WTC11 (cell line): ENCODE results near the gene PPP6R3. TPM values are rescaled to one million over a fixed set of nuclear protein-coding genes. Genes with fewer than 3 reads are reported as not detected.

Experiments used
- ATAC-seq: fragments of 200-7000 bp; cut with Tn5 transposase; 2 replicates; pipeline ENCODE4 v1.10.0; 2021; ENCODE audit warnings: mild to moderate bottlenecking, moderate library complexity
- CTCF ChIA-PET: fragments of 300-600 bp; sonication (Branson Sonifier 250); formaldehyde crosslinking; loops from one replicate; lab custom pipeline; 2021; ENCODE audit warnings: antibody characterized with exemption; lab: Charles Lee
- POLR2A ChIA-PET: fragments of 350-600 bp; sonication (Branson Sonifier 250); formaldehyde crosslinking; loops from one replicate; lab custom pipeline; 2021; ENCODE audit warnings: antibody characterized with exemption; lab: Charles Lee
- DNase-seq: peaks from one replicate; pipeline ENCODE4 v3.0.0; 2021; ENCODE audit warnings: low spot score
- H3K27ac Mint-ChIP-seq: 2 replicates; pipeline ENCODE4 v1.8.0; 2021; ENCODE audit warnings: mixed read lengths
- H3K27me3 Mint-ChIP-seq: 2 replicates; pipeline ENCODE4 v1.8.0; 2021; ENCODE audit warnings: low read depth, mild to moderate bottlenecking, moderate library complexity, mixed read lengths
- H3K36me3 Mint-ChIP-seq: 2 replicates; pipeline ENCODE4 v1.8.0; 2021; ENCODE audit warnings: mixed read lengths
- H3K4me1 Mint-ChIP-seq: 2 replicates; pipeline ENCODE4 v1.8.0; 2022; ENCODE audit warnings: mixed read lengths
- H3K4me3 Mint-ChIP-seq: 2 replicates; pipeline ENCODE4 v1.8.0; 2021; ENCODE audit warnings: mild to moderate bottlenecking, moderate library complexity, mixed read lengths
- H3K9me3 Mint-ChIP-seq: 2 replicates; pipeline ENCODE4 v1.8.0; 2021; ENCODE audit warnings: mixed read lengths
- ATF1 ChIP-seq: sonication (generic); formaldehyde crosslinking; IDR thresholded peaks from 2 replicates; pipeline ENCODE4 v1.8.1; 2023; ENCODE audit warnings: mild to moderate bottlenecking, moderate library complexity, missing genetic modification reagents
- ESRRA ChIP-seq: sonication (generic); formaldehyde crosslinking; IDR thresholded peaks from 2 replicates; pipeline ENCODE4 v1.8.1; 2022; ENCODE audit warnings: mild to moderate bottlenecking, missing genetic modification reagents, borderline replicate concordance
- ETV6 ChIP-seq: sonication (generic); formaldehyde crosslinking; IDR thresholded peaks from 2 replicates; pipeline ENCODE4 v1.8.1; 2022; ENCODE audit warnings: mild to moderate bottlenecking, missing genetic modification reagents
- MXD4 ChIP-seq: fragments of 250-450 bp; sonication (Bioruptor Pico); IDR thresholded peaks from 2 replicates; pipeline ENCODE4 v1.8.0; 2021; ENCODE audit warnings: mild to moderate bottlenecking, moderate library complexity, borderline replicate concordance
- NR1H2 ChIP-seq: sonication (generic); formaldehyde crosslinking; IDR thresholded peaks from 2 replicates; pipeline ENCODE4 v1.9.0; 2021; ENCODE audit warnings: mild to moderate bottlenecking, moderate library complexity, missing genetic modification reagents
- SMAD4 ChIP-seq: sonication (generic); formaldehyde crosslinking; IDR thresholded peaks from 2 replicates; pipeline ENCODE4 v1.8.0; 2022; ENCODE audit warnings: mild to moderate bottlenecking, missing genetic modification reagents
- ZNF138 ChIP-seq: sonication (generic); formaldehyde crosslinking; conservative IDR thresholded peaks from 2 replicates; pipeline ENCODE4 v1.8.1; 2022; ENCODE audit warnings: mild to moderate bottlenecking, moderate library complexity, missing genetic modification reagents
- total RNA-seq: library from RNA; stranded (reverse); gene quantifications from 3 replicates; pipeline ENCODE4 v1.2.3, GENCODE V29; 2021
- TF ChIP-seq, protein P1 (sequence below): sonication (generic); formaldehyde crosslinking; IDR thresholded peaks from 2 replicates; pipeline ENCODE4 v1.8.1; 2022; ENCODE audit warnings: low read depth, missing genetic modification reagents, borderline replicate concordance
- TF ChIP-seq, protein P2 (sequence below): sonication (generic); formaldehyde crosslinking; IDR thresholded peaks from 2 replicates; pipeline ENCODE4 v1.8.1; 2023; ENCODE audit warnings: mild to moderate bottlenecking, missing genetic modification reagents, moderate library complexity
- TF ChIP-seq, protein P3 (sequence below): sonication (generic); formaldehyde crosslinking; IDR thresholded peaks from 2 replicates; pipeline ENCODE4 v1.8.0; 2023; ENCODE audit warnings: missing genetic modification reagents
- TF ChIP-seq, protein P4 (sequence below): fragments of 250-450 bp; sonication (Bioruptor Pico); IDR thresholded peaks from 2 replicates; pipeline ENCODE4 v1.9.0; 2021; ENCODE audit warnings: mild to moderate bottlenecking
- TF ChIP-seq, protein P5 (sequence below): fragments of 250-450 bp; sonication (Bioruptor Pico); IDR thresholded peaks from 2 replicates; pipeline ENCODE4 v1.9.0; 2021; ENCODE audit warnings: mild to moderate bottlenecking, borderline replicate concordance
- TF ChIP-seq, protein P6 (sequence below): sonication (generic); formaldehyde crosslinking; IDR thresholded peaks from 2 replicates; pipeline ENCODE4 v1.8.1; 2023; ENCODE audit warnings: mild to moderate bottlenecking, missing genetic modification reagents, moderate library complexity
- TF ChIP-seq, protein P7 (sequence below): sonication (generic); formaldehyde crosslinking; IDR thresholded peaks from 2 replicates; pipeline ENCODE4 v1.8.1; 2022; ENCODE audit warnings: low read depth, mild to moderate bottlenecking, moderate library complexity, missing genetic modification reagents, borderline replicate concordance
- TF ChIP-seq, protein P8 (sequence below): sonication (generic); formaldehyde crosslinking; conservative IDR thresholded peaks from 2 replicates; pipeline ENCODE4 v1.8.1; 2023; ENCODE audit warnings: mild to moderate bottlenecking, low read depth, missing genetic modification reagents, moderate library complexity
- TF ChIP-seq, protein P9 (sequence below): sonication (generic); formaldehyde crosslinking; IDR thresholded peaks from 2 replicates; pipeline ENCODE4 v1.8.0; 2023; ENCODE audit warnings: mild to moderate bottlenecking, missing genetic modification reagents

PPP6R3 gene
- total RNA-seq, 1 experiment from 2014 or later, result 138 TPM

DNA sequence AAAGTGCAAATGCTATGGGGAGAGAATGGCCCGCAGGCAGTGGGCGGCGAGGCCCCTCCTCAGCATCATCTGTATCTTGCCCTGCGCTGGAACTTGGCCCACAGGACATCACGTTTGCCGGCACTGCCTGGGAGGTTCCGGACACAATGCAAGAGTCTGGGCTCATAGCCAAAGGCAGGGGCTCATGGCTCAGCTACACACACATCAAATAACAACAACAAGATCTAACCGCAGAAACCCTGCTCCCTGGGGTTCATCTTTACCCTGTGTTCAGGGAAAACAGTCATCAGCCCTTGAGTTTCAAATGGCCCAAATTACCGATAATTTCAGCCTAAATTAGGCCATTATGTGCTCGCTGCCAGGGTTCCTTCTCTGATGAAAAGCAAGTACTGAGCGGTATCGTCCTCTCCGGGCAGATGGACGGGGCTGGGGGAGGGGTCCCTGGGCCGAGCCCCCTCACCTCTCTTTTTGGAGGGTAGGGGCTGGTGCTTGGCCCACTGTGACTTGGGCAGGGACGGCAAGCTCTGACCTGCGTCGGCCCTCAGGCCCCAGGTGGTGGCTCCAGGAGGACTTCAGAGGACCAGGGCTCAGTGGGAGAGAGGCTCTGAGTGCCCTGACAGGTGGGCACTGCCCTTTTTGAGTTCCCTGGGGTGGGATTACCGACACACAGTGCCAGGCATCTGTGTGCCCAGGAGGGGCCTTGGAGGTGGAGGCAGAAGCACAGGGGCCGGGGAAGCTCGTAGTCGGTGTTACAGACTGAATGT lies 198.8 kb downstream of the PPP6R3 start:
- Mint-ChIP-seq H3K27me3 (peaks cover 3% of the 10 kb centered on the region; the same call in 1 of the 2 replicates), H3K4me3 (no peak overlapping the region), H3K36me3 (peaks cover 21% of the 10 kb centered on the region), H3K27ac (no peak overlapping the region), H3K4me1 (peaks cover 6% of the 10 kb centered on the region; the same call in 1 of the 2 replicates), H3K9me3 (peaks cover 29% of the 10 kb centered on the region)
- DNase-seq, result no peak
- ChIA-PET CTCF (interaction anchor here (0.5 kb wide), 1 partner anchor 13 kb away, joined by 4 read pairs; no protein-coding TSS in a partner anchor), POLR2A (interaction anchor here (1.1 kb wide), 1 partner anchor 16 kb away, joined by 3 read pairs; no protein-coding TSS in a partner anchor)
- ATAC-seq, result no peak
- TF ChIP-seq, protein P1, sequence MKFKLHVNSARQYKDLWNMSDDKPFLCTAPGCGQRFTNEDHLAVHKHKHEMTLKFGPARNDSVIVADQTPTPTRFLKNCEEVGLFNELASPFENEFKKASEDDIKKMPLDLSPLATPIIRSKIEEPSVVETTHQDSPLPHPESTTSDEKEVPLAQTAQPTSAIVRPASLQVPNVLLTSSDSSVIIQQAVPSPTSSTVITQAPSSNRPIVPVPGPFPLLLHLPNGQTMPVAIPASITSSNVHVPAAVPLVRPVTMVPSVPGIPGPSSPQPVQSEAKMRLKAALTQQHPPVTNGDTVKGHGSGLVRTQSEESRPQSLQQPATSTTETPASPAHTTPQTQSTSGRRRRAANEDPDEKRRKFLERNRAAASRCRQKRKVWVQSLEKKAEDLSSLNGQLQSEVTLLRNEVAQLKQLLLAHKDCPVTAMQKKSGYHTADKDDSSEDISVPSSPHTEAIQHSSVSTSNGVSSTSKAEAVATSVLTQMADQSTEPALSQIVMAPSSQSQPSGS (CRISPR knock-in tag), result no peak
- TF ChIP-seq, protein P2, sequence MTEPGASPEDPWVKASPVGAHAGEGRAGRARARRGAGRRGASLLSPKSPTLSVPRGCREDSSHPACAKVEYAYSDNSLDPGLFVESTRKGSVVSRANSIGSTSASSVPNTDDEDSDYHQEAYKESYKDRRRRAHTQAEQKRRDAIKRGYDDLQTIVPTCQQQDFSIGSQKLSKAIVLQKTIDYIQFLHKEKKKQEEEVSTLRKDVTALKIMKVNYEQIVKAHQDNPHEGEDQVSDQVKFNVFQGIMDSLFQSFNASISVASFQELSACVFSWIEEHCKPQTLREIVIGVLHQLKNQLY (CRISPR knock-in tag), result no peak
- TF ChIP-seq, protein P3, sequence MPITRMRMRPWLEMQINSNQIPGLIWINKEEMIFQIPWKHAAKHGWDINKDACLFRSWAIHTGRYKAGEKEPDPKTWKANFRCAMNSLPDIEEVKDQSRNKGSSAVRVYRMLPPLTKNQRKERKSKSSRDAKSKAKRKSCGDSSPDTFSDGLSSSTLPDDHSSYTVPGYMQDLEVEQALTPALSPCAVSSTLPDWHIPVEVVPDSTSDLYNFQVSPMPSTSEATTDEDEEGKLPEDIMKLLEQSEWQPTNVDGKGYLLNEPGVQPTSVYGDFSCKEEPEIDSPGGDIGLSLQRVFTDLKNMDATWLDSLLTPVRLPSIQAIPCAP (CRISPR knock-in tag), result no peak
- TF ChIP-seq MXD4 (CRISPR knock-in tag) (no peak), ATF1 (CRISPR knock-in tag) (no peak), NR1H2 (CRISPR knock-in tag) (no peak), ESRRA (CRISPR knock-in tag) (no peak), SMAD4 (CRISPR knock-in tag) (no peak), ZNF138 (CRISPR knock-in tag) (no peak), ETV6 (CRISPR knock-in tag) (no peak)
- TF ChIP-seq, protein P4, sequence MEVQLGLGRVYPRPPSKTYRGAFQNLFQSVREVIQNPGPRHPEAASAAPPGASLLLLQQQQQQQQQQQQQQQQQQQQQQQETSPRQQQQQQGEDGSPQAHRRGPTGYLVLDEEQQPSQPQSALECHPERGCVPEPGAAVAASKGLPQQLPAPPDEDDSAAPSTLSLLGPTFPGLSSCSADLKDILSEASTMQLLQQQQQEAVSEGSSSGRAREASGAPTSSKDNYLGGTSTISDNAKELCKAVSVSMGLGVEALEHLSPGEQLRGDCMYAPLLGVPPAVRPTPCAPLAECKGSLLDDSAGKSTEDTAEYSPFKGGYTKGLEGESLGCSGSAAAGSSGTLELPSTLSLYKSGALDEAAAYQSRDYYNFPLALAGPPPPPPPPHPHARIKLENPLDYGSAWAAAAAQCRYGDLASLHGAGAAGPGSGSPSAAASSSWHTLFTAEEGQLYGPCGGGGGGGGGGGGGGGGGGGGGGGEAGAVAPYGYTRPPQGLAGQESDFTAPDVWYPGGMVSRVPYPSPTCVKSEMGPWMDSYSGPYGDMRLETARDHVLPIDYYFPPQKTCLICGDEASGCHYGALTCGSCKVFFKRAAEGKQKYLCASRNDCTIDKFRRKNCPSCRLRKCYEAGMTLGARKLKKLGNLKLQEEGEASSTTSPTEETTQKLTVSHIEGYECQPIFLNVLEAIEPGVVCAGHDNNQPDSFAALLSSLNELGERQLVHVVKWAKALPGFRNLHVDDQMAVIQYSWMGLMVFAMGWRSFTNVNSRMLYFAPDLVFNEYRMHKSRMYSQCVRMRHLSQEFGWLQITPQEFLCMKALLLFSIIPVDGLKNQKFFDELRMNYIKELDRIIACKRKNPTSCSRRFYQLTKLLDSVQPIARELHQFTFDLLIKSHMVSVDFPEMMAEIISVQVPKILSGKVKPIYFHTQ (CRISPR knock-in tag), result no peak
- TF ChIP-seq, protein P5, sequence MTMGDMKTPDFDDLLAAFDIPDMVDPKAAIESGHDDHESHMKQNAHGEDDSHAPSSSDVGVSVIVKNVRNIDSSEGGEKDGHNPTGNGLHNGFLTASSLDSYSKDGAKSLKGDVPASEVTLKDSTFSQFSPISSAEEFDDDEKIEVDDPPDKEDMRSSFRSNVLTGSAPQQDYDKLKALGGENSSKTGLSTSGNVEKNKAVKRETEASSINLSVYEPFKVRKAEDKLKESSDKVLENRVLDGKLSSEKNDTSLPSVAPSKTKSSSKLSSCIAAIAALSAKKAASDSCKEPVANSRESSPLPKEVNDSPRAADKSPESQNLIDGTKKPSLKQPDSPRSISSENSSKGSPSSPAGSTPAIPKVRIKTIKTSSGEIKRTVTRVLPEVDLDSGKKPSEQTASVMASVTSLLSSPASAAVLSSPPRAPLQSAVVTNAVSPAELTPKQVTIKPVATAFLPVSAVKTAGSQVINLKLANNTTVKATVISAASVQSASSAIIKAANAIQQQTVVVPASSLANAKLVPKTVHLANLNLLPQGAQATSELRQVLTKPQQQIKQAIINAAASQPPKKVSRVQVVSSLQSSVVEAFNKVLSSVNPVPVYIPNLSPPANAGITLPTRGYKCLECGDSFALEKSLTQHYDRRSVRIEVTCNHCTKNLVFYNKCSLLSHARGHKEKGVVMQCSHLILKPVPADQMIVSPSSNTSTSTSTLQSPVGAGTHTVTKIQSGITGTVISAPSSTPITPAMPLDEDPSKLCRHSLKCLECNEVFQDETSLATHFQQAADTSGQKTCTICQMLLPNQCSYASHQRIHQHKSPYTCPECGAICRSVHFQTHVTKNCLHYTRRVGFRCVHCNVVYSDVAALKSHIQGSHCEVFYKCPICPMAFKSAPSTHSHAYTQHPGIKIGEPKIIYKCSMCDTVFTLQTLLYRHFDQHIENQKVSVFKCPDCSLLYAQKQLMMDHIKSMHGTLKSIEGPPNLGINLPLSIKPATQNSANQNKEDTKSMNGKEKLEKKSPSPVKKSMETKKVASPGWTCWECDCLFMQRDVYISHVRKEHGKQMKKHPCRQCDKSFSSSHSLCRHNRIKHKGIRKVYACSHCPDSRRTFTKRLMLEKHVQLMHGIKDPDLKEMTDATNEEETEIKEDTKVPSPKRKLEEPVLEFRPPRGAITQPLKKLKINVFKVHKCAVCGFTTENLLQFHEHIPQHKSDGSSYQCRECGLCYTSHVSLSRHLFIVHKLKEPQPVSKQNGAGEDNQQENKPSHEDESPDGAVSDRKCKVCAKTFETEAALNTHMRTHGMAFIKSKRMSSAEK (CRISPR knock-in tag), result no peak
- TF ChIP-seq, protein P6, sequence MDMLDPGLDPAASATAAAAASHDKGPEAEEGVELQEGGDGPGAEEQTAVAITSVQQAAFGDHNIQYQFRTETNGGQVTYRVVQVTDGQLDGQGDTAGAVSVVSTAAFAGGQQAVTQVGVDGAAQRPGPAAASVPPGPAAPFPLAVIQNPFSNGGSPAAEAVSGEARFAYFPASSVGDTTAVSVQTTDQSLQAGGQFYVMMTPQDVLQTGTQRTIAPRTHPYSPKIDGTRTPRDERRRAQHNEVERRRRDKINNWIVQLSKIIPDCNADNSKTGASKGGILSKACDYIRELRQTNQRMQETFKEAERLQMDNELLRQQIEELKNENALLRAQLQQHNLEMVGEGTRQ, result no peak
- TF ChIP-seq, protein P7, sequence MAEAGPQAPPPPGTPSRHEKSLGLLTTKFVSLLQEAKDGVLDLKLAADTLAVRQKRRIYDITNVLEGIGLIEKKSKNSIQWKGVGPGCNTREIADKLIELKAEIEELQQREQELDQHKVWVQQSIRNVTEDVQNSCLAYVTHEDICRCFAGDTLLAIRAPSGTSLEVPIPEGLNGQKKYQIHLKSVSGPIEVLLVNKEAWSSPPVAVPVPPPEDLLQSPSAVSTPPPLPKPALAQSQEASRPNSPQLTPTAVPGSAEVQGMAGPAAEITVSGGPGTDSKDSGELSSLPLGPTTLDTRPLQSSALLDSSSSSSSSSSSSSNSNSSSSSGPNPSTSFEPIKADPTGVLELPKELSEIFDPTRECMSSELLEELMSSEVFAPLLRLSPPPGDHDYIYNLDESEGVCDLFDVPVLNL, result no peak
- TF ChIP-seq, protein P8, sequence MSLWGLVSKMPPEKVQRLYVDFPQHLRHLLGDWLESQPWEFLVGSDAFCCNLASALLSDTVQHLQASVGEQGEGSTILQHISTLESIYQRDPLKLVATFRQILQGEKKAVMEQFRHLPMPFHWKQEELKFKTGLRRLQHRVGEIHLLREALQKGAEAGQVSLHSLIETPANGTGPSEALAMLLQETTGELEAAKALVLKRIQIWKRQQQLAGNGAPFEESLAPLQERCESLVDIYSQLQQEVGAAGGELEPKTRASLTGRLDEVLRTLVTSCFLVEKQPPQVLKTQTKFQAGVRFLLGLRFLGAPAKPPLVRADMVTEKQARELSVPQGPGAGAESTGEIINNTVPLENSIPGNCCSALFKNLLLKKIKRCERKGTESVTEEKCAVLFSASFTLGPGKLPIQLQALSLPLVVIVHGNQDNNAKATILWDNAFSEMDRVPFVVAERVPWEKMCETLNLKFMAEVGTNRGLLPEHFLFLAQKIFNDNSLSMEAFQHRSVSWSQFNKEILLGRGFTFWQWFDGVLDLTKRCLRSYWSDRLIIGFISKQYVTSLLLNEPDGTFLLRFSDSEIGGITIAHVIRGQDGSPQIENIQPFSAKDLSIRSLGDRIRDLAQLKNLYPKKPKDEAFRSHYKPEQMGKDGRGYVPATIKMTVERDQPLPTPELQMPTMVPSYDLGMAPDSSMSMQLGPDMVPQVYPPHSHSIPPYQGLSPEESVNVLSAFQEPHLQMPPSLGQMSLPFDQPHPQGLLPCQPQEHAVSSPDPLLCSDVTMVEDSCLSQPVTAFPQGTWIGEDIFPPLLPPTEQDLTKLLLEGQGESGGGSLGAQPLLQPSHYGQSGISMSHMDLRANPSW, result no peak
- TF ChIP-seq, protein P9, sequence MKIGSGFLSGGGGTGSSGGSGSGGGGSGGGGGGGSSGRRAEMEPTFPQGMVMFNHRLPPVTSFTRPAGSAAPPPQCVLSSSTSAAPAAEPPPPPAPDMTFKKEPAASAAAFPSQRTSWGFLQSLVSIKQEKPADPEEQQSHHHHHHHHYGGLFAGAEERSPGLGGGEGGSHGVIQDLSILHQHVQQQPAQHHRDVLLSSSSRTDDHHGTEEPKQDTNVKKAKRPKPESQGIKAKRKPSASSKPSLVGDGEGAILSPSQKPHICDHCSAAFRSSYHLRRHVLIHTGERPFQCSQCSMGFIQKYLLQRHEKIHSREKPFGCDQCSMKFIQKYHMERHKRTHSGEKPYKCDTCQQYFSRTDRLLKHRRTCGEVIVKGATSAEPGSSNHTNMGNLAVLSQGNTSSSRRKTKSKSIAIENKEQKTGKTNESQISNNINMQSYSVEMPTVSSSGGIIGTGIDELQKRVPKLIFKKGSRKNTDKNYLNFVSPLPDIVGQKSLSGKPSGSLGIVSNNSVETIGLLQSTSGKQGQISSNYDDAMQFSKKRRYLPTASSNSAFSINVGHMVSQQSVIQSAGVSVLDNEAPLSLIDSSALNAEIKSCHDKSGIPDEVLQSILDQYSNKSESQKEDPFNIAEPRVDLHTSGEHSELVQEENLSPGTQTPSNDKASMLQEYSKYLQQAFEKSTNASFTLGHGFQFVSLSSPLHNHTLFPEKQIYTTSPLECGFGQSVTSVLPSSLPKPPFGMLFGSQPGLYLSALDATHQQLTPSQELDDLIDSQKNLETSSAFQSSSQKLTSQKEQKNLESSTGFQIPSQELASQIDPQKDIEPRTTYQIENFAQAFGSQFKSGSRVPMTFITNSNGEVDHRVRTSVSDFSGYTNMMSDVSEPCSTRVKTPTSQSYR (CRISPR knock-in tag), result no peak
